Peyer's patch (tissue), 4 donors: Measurements from ENCODE around the gene GPX6. TPM values are rescaled to one million over a fixed set of nuclear protein-coding genes. Genes with fewer than 3 reads are reported as not detected.

Experiments used
- DNase-seq, 3 donors: peaks; one replicate each; pipeline ENCODE4 v3.0.0-alpha.2; 2017 to 2019
- H3K27ac ChIP-seq, 4 donors: fragments of 200-600 bp; sonication (generic); one replicate each; pipeline ENCODE4 v1.5.1; 2016 to 2019
- H3K27me3 ChIP-seq, 2 donors: fragments of 200-600 bp; sonication (generic); one replicate each; pipeline ENCODE4 v1.5.1; 2019
- H3K36me3 ChIP-seq, 3 donors: fragments of 200-600 bp; sonication (generic); one replicate each; pipeline ENCODE4 v1.5.1; 2016 to 2019
- H3K4me1 ChIP-seq, 4 donors: fragments of 200-600 bp; sonication (generic); one replicate each; pipeline ENCODE4 v1.5.1; 2016 to 2019
- H3K4me3 ChIP-seq, 4 donors: fragments of 200-600 bp; sonication (generic); 1 replicate in 3 of 4; 2 replicates in 1 of 4; pipeline ENCODE4 v1.5.1; 2016 to 2019; ENCODE audit warnings: mild to moderate bottlenecking in 1 of 4
- H3K9me3 ChIP-seq, 4 donors: fragments of 200-600 bp; sonication (generic); one replicate each; pipeline ENCODE4 v1.5.1; 2016 to 2019; ENCODE audit warnings: mild to moderate bottlenecking in 1 of 4
- POLR2A ChIP-seq, 2 donors: fragments of 450-650 bp; IDR thresholded peaks; one replicate each; pipeline ENCODE4 v1.5.1; 2017; ENCODE audit warnings: antibody characterized with exemption in 2 of 2, mild to moderate bottlenecking in 2 of 2, moderate library complexity in 2 of 2
- total RNA-seq, 4 donors: library from RNA; depleted of rRNA; stranded (reverse); fragments of >200 nt; gene quantifications; one replicate each; pipeline ENCODE4 v1.1.0, GENCODE V29; 2016
- TF ChIP-seq, protein P1 (sequence below), 6 experiments: fragments of 450-650 bp in 4 of 6; fragments of 200-600 bp in 2 of 6; sonication (generic) in 1 of 6; IDR thresholded peaks; one replicate each; pipeline ENCODE4 v1.5.1; 2017 to 2019; ENCODE audit warnings: antibody characterized with exemption in 6 of 6, mild to moderate bottlenecking in 3 of 6, moderate library complexity in 1 of 6

GPX6 gene
- total RNA-seq, 4 donors from 2014 or later = not detected

DNA sequence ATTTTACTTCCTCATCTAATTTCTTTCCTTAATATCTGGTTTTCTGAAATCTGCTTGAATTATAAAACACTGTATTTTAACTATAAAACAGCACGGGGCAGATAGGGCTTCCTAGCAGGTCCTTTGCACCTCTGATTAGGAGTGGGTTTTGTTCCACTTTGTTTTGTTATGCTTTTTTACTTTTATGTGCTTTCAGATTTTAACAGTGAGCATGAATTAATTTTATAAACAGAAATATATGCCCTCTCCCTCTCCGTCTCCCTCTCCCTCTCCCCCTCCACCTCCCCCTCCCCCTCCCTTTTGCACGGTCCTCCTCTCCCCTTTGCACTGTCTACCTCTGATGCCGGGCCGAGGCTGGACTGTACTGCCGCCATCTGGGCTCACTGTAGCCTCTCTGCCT lies 14.3 kb downstream of the GPX6 start:
- Histone ChIP-seq H3K4me1 (no peaks in the 10 kb centered on the region), H3K4me3 (no peak overlapping the region), H3K27ac (no peak overlapping the region), H3K9me3 (no peaks in the 10 kb centered on the region), H3K27me3 (no peaks in the 10 kb centered on the region), H3K36me3 (no peaks in the 10 kb centered on the region)
- no peak for DNase-seq
- TF ChIP-seq, protein P1, sequence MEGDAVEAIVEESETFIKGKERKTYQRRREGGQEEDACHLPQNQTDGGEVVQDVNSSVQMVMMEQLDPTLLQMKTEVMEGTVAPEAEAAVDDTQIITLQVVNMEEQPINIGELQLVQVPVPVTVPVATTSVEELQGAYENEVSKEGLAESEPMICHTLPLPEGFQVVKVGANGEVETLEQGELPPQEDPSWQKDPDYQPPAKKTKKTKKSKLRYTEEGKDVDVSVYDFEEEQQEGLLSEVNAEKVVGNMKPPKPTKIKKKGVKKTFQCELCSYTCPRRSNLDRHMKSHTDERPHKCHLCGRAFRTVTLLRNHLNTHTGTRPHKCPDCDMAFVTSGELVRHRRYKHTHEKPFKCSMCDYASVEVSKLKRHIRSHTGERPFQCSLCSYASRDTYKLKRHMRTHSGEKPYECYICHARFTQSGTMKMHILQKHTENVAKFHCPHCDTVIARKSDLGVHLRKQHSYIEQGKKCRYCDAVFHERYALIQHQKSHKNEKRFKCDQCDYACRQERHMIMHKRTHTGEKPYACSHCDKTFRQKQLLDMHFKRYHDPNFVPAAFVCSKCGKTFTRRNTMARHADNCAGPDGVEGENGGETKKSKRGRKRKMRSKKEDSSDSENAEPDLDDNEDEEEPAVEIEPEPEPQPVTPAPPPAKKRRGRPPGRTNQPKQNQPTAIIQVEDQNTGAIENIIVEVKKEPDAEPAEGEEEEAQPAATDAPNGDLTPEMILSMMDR (IDR thresholded peaks at IDR 0.05) = no peak
- TF ChIP-seq POLR2A (IDR thresholded peaks at IDR 0.05) = no peak

DNA sequence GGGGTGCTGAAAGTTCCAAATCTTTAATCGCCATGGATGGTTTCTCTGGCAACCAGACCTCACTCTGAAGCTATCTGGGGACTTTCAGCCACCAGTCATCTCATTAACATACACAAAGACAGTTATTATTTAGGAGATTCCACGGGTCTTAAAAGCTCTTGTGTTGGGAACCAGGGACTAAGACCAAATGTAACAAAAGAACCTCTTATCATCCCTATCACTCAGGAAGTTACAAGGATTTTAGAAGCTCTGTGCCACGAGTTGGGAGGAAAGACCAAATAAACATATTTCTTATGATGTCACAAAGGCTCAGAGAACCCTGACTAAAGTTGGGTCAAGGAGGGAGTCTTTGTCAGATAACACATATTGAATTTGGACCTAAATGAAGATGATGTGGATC lies 17.7 kb downstream of the GPX6 start:
- Histone ChIP-seq H3K27me3 (no peaks in the 10 kb centered on the region), H3K27ac (no peak overlapping the region), H3K36me3 (no peaks in the 10 kb centered on the region), H3K4me3 (no peak overlapping the region), H3K4me1 (no peaks in the 10 kb centered on the region), H3K9me3 (no peaks in the 10 kb centered on the region)
- no peak for DNase-seq
- TF ChIP-seq POLR2A (IDR thresholded peaks at IDR 0.05) = no peak

DNA sequence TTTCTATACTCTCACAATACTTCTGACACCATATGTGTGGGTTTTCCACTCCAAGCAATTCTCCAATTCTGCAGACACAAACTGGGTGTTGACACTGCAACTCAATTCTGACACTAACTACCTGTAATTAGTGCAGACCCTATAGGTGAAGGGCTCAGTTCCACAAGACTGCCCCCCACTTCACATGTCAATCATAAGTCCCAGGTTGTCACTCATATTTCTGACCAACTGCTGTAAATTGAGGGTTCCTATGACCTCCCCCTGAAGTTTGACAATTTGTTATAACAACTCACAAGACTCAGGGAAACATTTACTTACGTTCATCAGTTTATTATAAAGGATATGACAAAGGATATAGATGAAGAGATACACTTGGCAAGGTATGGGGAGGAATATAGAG lies 18.3 kb downstream of the GPX6 start:
- H3K27me3 ChIP-seq = no peaks in the 10 kb centered on the region
- no peak for TF ChIP-seq POLR2A (IDR thresholded peaks at IDR 0.05)
- TF ChIP-seq, protein P1 (IDR thresholded peaks at IDR 0.05) = no peak
- no peaks in the 10 kb centered on the region for H3K36me3 ChIP-seq
- H3K4me3 ChIP-seq = no peak overlapping the region
- no peak overlapping the region for H3K27ac ChIP-seq
- DNase-seq = no peak
- no peaks in the 10 kb centered on the region for H3K9me3 ChIP-seq
- H3K4me1 ChIP-seq = no peaks in the 10 kb centered on the region

DNA sequence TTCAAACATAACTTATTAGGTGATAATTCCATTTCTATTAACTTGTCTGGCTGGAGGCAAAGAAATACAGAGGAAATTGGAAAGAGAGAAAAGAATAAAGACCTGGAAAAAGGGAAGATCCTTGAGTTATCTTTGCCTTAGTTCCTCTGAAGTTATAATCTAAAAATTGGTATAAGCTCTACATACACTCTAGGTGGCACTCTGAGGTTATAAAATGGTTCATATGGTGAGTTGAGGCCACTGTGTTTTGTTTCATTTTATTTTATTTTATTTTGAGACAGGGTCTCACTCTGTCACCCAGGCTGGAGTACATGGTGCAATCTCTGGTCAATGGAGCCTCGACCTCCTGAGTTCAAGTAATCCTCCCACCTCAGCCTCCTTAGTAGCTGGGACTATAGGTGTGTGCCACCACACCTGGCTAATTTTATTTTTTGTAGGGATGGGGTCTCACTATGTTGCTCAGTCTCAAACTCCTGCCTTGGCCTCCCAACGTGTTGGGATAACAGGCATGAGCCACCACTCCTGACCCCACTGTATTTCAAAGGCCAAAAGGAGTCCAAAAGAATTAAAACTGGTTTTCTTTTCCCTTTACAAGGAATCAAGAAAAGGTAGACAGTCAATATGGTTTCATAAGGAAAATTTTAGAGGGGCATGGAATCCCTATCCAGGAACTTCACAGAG lies 19.4 kb downstream of the GPX6 start:
- DNase-seq = no peak
- Histone ChIP-seq H3K9me3 (no peaks in the 10 kb centered on the region), H3K36me3 (no peaks in the 10 kb centered on the region), H3K27me3 (no peaks in the 10 kb centered on the region), H3K27ac (no peak overlapping the region), H3K4me3 (no peak overlapping the region), H3K4me1 (no peaks in the 10 kb centered on the region)
- TF ChIP-seq POLR2A (IDR thresholded peaks at IDR 0.05) = no peak
- TF ChIP-seq, protein P1 (IDR thresholded peaks at IDR 0.05) = no peak

DNA sequence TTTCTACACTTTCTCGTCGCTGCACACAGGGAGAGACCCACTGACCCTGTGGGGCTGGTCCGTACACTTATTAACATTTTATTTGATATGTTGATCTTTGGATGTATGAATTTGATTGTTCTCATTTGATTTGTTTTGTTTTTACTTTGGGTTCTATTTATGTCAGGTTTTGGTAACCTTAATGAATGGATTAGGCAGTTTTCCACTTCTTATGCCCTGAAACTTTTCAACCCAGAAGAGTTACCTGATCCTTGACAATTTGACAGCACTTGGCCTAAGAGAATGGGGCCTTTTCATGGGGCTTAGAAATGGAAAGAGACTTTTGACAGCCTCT lies 23.6 kb downstream of the GPX6 start:
- DNase-seq = no peak
- H3K4me3 ChIP-seq = no peak overlapping the region
- no peaks in the 10 kb centered on the region for H3K27me3 ChIP-seq

DNA sequence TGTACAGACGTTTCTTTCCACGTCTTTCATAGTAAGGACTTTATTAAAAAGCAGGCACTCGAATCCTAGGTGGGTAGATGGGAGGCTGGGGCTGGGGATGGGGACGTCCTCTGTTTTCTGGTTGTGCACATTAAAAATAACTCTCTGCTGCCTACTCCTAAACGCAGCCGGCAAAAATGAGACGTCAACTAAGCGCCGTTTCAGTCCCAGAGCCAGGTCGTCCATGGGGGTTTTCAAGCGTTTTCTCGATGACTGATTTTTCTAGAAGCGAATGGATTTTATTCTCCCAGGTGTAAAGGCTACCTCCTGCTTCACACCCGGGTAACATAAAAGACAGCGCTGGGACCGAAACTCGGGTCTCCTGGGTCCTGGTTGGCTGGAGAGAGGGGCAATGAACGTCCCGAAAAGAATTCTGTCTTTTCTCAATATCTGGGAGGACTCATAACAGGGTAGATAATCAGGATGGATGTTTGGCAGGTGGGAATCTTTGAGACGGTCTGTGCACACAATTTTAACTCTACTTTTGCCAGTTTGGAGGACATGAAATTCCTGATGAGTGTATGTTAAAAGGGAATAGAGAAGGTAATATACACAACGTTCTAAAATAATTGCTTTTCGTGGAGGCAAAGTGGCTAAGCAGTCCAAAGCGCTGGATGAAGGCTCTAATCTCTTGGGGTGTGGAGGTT lies 25.2 kb downstream of the GPX6 start:
- no peaks in the 10 kb centered on the region for H3K36me3 ChIP-seq
- TF ChIP-seq, protein P1 (IDR thresholded peaks at IDR 0.05) = no peak
- TF ChIP-seq POLR2A (IDR thresholded peaks at IDR 0.05) = no peak
- no peak for DNase-seq
- no peaks in the 10 kb centered on the region for H3K4me1 ChIP-seq
- peak overlapping the region in 2 of 4 donors; percentile 22 to 34 for H3K4me3 ChIP-seq
- H3K27ac ChIP-seq = no peak overlapping the region
- no peaks in the 10 kb centered on the region for H3K27me3 ChIP-seq
- no peaks in the 10 kb centered on the region for H3K9me3 ChIP-seq

More for the DNA sequence above, 23.6 kb downstream of the GPX6 start:
- Histone ChIP-seq H3K4me1 (no peaks in the 10 kb centered on the region), H3K9me3 (no peaks in the 10 kb centered on the region), H3K36me3 (no peaks in the 10 kb centered on the region), H3K27ac (no peak overlapping the region)
- TF ChIP-seq, protein P1 (IDR thresholded peaks at IDR 0.05) = no peak
- TF ChIP-seq POLR2A (IDR thresholded peaks at IDR 0.05) = no peak
